T-helper 22 cell (primary cell): ENCODE measurements around the gene ZGPAT.

Experiments used
- DNase-seq: peaks from one replicate; pipeline ENCODE4 v3.0.0-alpha.2; 2020; ENCODE audit warnings: low read depth

The ZGPAT gene

DNA sequence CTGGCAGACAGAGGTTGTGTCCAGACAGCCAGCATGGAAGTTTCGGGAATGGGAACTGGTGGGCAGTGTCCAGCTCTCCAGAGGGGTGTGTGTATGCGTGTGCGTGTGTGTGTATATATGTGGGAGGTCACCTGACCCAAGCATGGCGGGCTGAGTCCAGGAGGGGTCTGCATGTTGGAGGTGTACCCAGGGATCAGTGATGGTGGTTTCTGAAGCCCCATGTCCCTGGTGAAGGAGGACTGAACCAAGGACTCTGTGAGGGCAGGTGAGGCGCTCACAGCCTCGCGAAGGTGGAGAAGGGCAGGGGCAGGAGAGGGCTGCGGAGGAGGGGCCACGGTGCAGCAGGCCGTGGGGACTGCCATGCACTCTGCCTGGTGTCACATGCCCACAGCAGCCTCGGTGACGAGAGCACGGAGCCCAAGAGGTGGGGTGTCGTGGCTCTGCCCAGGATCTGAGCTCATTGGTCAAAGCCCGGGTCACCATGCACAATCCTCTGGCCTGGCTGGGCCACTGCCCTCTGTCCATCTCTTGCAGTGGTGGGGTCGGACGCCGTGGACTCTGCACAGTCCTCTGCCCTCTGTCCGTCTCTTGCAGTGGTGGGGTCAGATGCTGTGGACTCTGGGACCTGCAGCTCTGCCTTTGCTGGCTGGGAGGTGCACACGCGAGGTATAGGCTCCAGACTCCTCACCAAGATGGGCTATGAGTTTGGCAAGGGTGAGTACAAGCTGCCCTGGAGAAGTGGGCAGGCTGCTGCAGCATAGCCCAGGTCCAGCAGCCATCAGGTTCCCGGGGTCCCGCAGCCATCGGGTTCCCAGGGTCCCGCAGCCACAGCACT, 26.5 kb downstream of the ZGPAT start:
- no peak for DNase-seq

- DNase-seq = no peak
Measured at GRCh38 chr20:63734946-63735858, 27.4 kb downstream of the ZGPAT start.

DNA sequence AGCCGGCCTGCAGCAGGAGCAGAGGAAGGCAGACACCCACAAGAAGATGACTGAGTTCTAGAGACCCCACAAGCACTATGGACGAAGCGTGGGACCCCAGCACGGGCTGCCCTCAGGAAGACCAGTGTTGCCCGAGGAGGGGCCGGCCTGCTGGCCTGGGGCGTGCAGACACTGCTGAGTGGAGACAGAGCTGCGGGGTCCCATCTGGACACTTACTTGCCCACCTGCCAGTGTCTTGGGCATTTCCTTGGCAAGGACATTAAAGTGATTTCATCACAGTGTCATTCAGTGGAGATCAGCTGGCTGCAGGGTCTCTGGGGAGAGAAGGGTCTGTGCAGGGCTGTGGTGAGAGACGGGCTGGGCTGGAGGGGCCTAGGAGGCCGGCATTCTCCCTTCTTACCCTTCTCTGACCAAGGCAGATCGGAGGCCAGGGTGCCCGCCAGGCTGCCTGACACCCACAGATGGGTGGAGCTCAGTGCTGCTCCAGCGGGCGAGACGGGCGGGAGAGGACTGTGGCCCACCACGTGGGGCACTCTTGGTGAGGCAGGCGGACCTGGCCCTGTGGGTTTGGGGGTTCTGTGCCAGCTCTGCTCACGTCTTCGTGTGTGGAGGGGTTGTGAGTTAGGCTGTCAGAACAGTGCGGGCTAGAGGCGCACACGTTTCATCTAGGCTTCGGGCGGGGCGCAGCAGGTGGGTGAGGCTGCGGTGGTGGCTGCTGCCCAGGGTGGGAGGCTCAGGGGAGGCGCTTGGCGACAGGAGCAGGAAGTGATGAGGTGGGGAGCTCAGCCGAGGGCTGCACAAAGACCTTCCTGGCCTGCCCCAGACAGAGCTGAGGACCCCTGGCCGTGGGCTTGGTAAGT, 28.2 kb downstream of the ZGPAT start, which contains the start of gene LIME1:
LIME1 (plus strand) TSS at position 806 of the 860 bp plus-strand sequence. CDS start 886 bp downstream, outside the sequence.
- DNase-seq = peak; percentile 77

DNA sequence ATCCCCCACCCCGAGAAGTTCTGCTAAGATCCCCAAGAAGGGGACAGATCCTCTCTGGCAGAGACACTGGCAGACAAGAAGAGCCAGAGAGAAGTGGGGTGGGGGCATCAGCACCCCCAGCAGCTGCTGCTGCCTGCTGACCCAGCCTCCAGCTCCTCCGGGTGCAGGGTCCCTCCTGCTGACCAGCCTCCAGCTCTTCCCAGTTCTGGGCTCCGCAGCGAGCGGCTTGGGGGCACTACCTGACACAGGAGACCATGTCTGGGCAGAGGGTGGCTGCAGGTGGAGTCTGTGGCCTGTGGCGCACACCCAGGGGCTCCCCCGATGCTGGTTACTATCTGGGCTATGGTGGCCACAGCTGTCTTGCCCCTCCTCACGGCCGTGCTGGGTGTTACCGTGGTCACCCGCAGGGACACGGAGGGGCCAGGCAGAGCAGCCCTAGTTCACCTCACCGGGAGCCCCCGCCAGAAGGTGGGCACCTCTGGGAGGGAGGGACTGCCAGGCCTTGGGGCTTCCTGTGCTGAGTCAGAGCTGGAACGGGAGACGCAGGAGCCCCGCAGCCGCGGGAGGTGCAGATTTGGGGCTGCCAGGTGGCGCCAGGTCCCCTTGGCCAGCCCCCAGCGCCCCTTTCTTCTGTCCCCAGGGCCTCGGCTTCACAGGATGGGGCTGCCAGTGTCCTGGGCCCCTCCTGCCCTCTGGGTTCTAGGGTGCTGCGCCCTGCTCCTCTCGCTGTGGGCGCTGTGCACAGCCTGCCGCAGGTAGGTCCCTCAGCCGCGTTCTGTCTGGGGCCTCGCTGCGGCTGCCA, 29.3 kb downstream of the ZGPAT start:
- DNase-seq = peak; percentile 65

GRCh38 chr20:63737695-63737944, 29.8 kb downstream of the ZGPAT start:
- DNase-seq = no peak

- DNase-seq = no peak
Measured at GRCh38 chr20:63737945-63738686, 30.3 kb downstream of the ZGPAT start.

GRCh38 chr20:63738687-63739129, 30.9 kb downstream of the ZGPAT start:
- DNase-seq = no peak

GRCh38 chr20:63739130-63740069, 31.6 kb downstream of the ZGPAT start, which contains the start of gene SLC2A4RG:
TSS of gene SLC2A4RG (plus strand) at chr20:63739776. CDS start at chr20:63739913, 137 bp downstream.
- DNase-seq = peak; percentile 56

DNA sequence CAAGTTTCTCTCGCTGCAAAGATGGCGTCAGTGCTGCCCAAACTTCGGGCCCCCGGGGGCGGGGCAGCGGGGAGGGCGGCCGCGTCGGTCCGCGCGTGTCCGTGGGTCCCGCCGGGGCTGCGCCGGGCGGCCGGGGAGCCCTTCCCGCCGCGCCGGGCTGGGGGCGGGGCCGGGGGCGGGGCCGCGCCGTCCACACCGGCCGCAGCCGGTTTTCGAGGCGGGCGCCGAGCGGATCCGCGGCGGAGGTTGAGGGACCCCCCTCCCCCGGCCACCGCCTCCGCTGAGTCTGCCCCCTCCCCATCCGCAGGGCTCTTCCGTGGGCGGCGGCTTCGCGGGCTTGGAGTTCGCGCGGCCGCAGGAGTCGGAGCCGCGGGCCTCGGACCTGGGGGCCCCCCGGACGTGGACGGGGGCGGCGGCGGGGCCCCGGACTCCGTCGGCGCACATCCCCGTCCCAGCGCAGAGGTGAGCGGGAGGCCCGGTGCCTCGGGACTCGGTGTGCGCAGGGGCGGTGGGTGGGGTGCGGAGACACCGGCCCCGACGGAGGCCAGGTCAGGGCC, 32.3 kb downstream of the ZGPAT start:
- DNase-seq = peak; percentile 63

DNA sequence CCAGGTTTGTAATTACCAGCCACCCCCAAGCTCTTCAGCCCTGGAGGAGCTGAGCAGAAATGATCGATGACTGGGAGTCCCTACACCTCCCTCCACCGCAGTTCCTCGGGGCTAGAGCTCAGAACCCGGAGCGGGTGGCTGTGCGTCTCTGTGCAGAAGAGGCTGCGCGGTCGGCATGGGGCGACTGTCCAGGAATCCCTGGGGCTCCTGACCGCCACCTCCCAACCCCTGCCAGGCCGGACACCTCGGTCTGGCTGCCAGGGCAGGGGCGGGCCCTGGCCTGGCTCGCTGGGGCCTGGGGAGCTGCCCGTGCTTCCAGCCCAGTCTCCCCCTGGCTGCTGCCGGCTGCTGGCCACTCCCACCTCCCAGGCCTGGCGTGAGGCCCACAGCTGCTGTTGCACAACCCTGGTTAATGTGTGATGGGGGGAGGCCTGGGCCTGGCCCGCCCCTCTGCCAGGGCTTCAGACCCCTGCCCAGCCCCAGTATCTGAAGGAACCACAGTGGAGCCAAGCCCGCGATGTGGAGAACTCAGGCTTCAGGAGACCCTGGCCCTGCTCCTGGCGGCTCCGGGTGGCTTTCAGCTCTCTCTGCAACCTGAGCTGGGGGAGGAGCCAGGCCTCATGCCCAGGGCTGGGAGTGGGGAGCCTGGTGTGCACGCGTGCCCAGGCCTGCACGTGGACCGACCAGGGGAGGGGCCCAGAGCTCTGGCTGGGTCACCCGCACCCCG, 33.0 kb downstream of the ZGPAT start:
- DNase-seq = no peak

GRCh38 chr20:63741354-63741675, 33.5 kb downstream of the ZGPAT start:
- DNase-seq = no peak

DNA sequence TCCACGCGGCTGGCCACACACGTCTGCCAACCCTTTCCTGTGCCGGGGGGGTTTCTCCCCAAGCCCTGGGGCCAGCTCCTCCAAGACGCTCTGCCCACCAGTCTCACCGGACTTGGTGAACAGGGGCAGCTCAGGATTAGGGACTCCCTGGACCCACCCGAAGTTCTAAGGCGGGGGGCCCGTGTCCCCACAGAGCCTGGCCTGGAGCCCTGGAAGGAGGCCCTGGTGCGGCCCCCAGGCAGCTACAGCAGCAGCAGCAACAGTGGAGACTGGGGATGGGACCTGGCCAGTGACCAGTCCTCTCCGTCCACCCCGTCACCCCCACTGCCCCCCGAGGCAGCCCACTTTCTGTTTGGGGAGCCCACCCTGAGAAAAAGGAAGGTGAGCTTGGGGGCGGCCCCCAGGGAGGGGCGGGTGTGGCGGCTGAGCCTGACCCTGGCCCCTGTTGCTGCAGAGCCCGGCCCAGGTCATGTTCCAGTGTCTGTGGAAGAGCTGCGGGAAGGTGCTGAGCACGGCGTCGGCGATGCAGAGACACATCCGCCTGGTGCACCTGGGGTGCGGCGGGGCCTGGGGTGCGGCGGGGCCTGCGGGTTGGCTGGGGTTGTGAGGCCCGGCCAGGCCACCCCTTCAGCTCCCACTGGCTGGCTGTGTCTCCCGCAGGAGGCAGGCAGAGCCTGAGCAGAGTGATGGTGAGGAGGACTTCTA, 34.0 kb downstream of the ZGPAT start:
- no peak for DNase-seq

DNA sequence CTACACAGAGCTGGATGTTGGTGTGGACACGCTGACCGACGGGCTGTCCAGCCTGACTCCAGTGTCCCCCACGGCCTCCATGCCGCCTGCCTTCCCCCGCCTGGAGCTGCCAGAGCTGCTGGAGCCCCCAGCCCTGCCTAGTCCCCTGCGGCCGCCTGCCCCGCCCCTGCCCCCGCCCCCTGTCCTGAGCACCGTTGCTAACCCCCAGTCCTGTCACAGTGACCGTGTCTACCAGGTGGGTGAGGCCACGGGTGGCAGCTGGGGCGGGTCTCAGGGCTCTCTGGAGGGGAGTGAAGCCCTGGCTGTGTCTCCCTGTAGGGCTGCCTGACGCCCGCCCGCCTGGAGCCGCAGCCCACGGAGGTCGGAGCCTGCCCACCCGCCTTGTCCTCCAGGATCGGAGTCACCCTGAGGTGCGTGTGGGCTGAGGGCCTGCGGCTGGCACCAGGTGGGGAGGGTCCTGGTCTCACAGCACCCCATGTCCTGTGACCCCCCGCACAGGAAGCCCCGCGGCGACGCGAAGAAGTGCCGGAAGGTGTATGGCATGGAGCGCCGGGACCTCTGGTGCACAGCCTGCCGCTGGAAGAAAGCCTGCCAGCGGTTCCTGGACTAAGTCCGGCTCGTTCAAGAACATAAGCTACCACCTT, 34.7 kb downstream of the ZGPAT start:
- DNase-seq = no peak

DNA sequence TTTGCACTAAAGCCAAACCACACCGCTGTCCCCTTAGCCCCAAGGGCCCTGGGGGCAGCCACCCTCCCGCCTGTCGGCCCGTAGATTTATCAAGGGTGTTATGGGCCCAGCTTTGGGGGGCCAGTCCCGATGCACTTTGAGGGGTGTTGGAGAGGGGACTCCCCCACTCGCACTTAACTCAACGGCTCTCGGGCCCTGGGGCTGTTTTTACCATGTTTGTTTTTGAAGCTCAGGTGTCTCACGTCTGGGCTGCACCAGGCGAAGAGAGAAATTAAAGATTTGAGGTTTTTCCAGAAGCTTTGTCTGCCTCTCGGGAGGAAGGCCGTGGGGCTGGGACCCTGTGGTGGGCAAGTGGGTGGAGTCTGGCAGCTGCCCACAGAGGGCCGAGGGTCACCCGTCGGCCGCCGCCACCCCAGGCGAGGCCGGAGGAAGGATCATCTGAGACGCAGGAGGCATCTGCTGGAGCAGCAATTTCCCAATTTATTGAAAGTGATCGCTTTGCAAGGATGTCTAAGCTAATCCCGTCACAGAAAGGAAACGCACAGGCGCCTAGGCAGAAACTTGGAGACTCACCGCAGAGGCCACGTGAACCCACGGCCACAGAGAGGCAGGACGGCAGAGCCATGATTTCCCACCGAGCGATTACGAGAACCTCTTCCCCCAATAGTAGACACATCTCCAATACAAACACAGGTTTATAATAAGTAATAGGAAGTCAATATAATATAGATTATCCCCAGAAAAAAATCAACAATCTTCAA, 35.6 kb downstream of the ZGPAT start:
- no peak for DNase-seq

DNA sequence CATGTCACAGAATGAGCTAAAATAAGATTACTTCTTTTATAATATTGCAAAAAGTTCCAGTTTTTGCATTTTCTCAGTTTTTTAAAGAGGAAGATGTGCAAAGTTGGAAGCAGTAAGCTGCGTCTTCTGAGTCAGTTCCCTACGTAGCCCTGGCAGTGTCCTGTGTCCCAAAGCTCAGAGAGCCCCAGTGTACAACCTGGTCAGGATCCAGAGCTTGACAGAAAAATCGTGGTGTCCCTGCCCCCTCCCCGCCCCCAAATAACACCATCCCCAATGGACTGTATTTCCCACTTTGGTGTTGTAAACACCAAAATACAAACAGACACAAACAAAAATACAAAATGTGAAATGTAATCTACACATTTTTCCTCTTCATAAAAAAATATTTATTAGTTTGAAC, 36.3 kb downstream of the ZGPAT start:
- no peak for DNase-seq
